ENCODE measurements around the gene CYP4F11. TPM values are rescaled to one million over a fixed set of nuclear protein-coding genes. Genes with fewer than 3 reads are reported as not detected.
"Not testable (repeated sequence)": the region's sequence is repeated elsewhere in the genome, so short reads cannot be mapped to it uniquely, and the experiment has no call there.

CYP4F11 gene
- polyA plus RNA-seq, 1 experiment: not detected

DNA sequence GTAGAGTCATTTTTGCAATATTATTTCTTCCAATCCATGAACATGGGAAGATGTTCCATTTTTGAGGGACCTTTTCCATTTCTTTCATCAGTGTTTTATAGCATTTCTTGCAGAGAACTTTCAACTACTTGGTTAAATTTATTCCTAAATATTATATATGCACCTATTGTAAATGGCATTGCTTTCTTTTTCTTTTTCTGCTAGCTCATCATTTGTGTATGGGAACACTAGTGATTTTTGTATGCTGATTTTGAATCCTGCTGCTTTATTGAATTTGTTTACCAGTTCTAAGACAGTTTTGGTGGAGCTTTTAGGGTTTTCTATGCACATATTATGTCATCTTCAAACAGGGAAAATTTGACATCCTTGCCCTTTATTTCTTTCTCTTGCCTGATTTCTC lies 29.3 kb downstream of the CYP4F11 start:
- TF ChIP-seq, protein P1, sequence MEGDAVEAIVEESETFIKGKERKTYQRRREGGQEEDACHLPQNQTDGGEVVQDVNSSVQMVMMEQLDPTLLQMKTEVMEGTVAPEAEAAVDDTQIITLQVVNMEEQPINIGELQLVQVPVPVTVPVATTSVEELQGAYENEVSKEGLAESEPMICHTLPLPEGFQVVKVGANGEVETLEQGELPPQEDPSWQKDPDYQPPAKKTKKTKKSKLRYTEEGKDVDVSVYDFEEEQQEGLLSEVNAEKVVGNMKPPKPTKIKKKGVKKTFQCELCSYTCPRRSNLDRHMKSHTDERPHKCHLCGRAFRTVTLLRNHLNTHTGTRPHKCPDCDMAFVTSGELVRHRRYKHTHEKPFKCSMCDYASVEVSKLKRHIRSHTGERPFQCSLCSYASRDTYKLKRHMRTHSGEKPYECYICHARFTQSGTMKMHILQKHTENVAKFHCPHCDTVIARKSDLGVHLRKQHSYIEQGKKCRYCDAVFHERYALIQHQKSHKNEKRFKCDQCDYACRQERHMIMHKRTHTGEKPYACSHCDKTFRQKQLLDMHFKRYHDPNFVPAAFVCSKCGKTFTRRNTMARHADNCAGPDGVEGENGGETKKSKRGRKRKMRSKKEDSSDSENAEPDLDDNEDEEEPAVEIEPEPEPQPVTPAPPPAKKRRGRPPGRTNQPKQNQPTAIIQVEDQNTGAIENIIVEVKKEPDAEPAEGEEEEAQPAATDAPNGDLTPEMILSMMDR (IDR thresholded peaks at IDR 0.05; ENCODE audit: insufficient read depth, low read depth, low read length): no peak
- Histone ChIP-seq H3K36me3 (ENCODE audit: control insufficient read depth, insufficient read depth, low read length) (no peaks in the 10 kb centered on the region), H3K4me3 (ENCODE audit: low read depth, low read length) (no peak overlapping the region), H3K27me3 (ENCODE audit: control insufficient read depth, insufficient read depth, low read length) (no peaks in the 10 kb centered on the region)
- ChIA-PET POLR2A (no interaction called here), CTCF (interaction anchor here (0.6 kb wide), 1 partner anchor 14 kb away, joined by 3 read pairs; no protein-coding TSS in a partner anchor)
- DNase-seq (ENCODE audit: low read depth): no peak

- H3K4me3 ChIP-seq (ENCODE audit: low read depth, low read length); DNase-seq (ENCODE audit: low read depth); POLR2A ChIA-PET; CTCF ChIA-PET; H3K27me3 ChIP-seq (ENCODE audit: control insufficient read depth, insufficient read depth, low read length); H3K36me3 ChIP-seq (ENCODE audit: control insufficient read depth, insufficient read depth, low read length): not testable (repeated sequence)
These were observed 31.4 kb downstream of the CYP4F11 start for GRCh38 chr19:15902898-15903297.

GRCh38 chr19:15902254-15902653 lies 32.1 kb downstream of the CYP4F11 start:
- H3K36me3 ChIP-seq (ENCODE audit: control insufficient read depth, insufficient read depth, low read length): no peaks in the 10 kb centered on the region
- H3K4me3 ChIP-seq (ENCODE audit: low read depth, low read length): no peak overlapping the region
- ChIA-PET POLR2A (no interaction called here), CTCF (no interaction called here)
- no peak for DNase-seq (ENCODE audit: low read depth)
- no peaks in the 10 kb centered on the region for H3K27me3 ChIP-seq (ENCODE audit: control insufficient read depth, insufficient read depth, low read length)
- TF ChIP-seq, protein P1 (IDR thresholded peaks at IDR 0.05; ENCODE audit: insufficient read depth, low read depth, low read length): no peak

- Histone ChIP-seq H3K27me3 (ENCODE audit: control insufficient read depth, insufficient read depth, low read length) (no peaks in the 10 kb centered on the region), H3K36me3 (ENCODE audit: control insufficient read depth, insufficient read depth, low read length) (no peaks in the 10 kb centered on the region), H3K4me3 (ENCODE audit: low read depth, low read length) (no peak overlapping the region)
- no peak for DNase-seq (ENCODE audit: low read depth)
- CTCF ChIA-PET: no interaction called here
- POLR2A ChIA-PET: no interaction called here
- TF ChIP-seq, protein P1 (IDR thresholded peaks at IDR 0.05; ENCODE audit: insufficient read depth, low read depth, low read length): no peak
These were observed 33.8 kb downstream of the CYP4F11 start for GRCh38 chr19:15900504-15900903.

GRCh38 chr19:15900032-15900431 lies 34.3 kb downstream of the CYP4F11 start:
- POLR2A ChIA-PET; H3K36me3 ChIP-seq (ENCODE audit: control insufficient read depth, insufficient read depth, low read length); H3K27me3 ChIP-seq (ENCODE audit: control insufficient read depth, insufficient read depth, low read length); DNase-seq (ENCODE audit: low read depth); CTCF ChIA-PET; H3K4me3 ChIP-seq (ENCODE audit: low read depth, low read length): not testable (repeated sequence)

GRCh38 chr19:15899561-15899960 lies 34.8 kb downstream of the CYP4F11 start:
- H3K27me3 ChIP-seq (ENCODE audit: control insufficient read depth, insufficient read depth, low read length); DNase-seq (ENCODE audit: low read depth); CTCF ChIA-PET; H3K4me3 ChIP-seq (ENCODE audit: low read depth, low read length); H3K36me3 ChIP-seq (ENCODE audit: control insufficient read depth, insufficient read depth, low read length); POLR2A ChIA-PET: not testable (repeated sequence)

GRCh38 chr19:15897738-15898276 lies 36.5 kb downstream of the CYP4F11 start, which contains the start of gene CYP4F2:
Gene CYP4F2 (minus strand): TSS chr19:15898074. CDS start chr19:15897611, 463 bp downstream.
- no peak within 1 kb of the TSS for H3K4me3 ChIP-seq (ENCODE audit: low read depth, low read length)
- TF ChIP-seq, protein P1 (IDR thresholded peaks at IDR 0.05; ENCODE audit: insufficient read depth, low read depth, low read length): no peak
- ChIA-PET CTCF (no interaction called here), POLR2A (no interaction called here)
- DNase-seq (ENCODE audit: low read depth): no peak
- no peaks in the 10 kb centered on the region for H3K36me3 ChIP-seq (ENCODE audit: control insufficient read depth, insufficient read depth, low read length)
- H3K27me3 ChIP-seq (ENCODE audit: control insufficient read depth, insufficient read depth, low read length): no peaks in the 10 kb centered on the region

Measured in BJ (cell line).